Activated CD4-positive, alpha-beta T cell treated with anti-CD3 and anti-CD28 coated beads, Interleukin-2, amount 50 U/mL, for 48 hours (primary cell): ENCODE results near the gene GSC2.
"Not testable (repeated sequence)": the region's sequence is repeated elsewhere in the genome, so short reads cannot be mapped to it uniquely, and the experiment has no call there.

Experiments
- DNase-seq, 2 experiments: peaks; one replicate each; pipeline ENCODE4 v3.0.0-alpha.2; 2020

GSC2 gene

DNA sequence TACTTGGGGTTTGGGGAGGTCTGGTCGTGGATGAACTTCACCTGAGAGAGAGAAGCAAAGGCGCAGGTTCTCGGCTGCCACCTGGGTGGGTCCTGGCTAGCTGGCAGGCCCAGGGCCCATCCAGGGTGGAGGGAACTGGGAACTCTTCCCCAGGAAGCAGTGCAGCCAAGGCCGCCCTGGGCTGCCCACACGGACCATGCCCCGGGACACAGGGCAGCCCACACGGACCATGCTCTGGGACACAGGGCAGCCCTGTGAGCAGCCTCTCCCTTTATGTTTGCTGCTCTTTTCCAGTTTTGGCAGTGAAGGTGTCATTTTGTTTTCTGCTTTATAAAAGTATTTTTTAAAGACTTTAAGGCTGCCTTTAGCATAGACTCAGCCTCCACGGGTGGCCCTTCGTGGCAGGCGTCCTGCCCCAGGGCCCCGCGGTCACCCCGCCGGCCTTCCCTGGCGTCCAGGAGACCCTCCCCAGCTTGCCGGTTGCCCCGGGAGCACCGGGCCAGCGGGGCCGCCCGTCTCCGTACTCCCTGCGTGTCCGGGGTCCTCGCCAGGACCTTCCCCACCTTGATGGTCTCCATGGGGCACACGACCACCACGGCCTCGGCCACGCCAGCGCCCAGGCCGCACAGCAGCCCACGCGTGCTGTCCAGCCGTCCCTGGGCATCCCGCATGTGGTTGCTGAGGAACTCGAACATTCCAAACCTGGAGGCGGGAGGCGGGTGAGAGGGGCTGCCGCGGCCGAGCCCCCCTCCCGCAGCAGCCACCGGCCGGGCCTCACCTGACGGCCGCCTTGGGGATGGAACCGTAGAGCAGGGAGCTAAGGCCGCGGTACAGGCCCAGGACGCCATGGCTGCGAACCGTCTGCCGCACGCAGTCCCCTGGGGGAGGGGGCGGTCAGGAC, 27.3 kb upstream of the GSC2 start:
- no peak for DNase-seq

DNA sequence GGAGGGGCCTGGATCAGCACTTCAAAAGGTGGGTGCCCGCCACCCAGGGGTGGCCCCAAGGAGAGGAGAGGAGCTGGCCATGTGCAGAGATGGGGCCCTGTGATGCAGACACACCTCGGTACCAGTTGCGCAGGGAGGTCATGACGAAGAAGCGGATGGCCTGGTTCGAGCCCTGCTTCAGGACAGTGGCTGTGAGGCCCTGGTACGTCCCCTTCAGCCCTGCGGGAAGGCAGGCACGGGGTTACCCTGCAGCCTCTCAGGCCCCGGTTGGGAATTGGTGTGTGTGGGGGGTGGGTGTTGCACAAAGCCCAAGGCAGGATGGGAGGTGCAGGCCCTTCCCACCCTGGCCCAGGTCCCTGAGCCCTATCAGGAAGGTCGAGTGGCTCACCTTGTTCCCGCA, 26.6 kb upstream of the GSC2 start:
- peak in 1 of 2 experiments; percentile 3 for DNase-seq

DNA sequence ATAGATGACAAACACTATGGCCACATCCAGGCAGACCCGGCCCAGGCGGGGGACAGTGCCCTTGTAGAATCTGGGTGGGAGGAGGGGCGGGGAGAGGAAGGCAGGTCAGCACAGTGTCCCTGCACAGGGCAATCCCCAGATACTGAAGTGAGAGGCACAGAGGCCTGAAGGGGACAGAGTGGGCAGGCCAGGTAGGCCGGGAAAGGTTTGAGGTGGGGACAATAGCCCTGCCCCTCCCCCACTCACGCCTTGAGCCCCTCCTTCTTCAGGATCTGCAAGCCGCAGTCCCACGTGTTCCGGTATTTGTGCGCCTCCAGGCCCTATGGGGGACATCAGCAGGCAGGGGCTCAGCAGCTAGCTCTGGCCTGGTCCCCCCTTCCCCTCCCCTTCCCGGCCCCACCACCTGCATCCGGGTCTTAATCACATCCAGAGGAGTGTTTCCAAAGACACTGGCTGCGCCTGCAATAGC, 26.1 kb upstream of the GSC2 start:
- DNase-seq = no peak

DNA sequence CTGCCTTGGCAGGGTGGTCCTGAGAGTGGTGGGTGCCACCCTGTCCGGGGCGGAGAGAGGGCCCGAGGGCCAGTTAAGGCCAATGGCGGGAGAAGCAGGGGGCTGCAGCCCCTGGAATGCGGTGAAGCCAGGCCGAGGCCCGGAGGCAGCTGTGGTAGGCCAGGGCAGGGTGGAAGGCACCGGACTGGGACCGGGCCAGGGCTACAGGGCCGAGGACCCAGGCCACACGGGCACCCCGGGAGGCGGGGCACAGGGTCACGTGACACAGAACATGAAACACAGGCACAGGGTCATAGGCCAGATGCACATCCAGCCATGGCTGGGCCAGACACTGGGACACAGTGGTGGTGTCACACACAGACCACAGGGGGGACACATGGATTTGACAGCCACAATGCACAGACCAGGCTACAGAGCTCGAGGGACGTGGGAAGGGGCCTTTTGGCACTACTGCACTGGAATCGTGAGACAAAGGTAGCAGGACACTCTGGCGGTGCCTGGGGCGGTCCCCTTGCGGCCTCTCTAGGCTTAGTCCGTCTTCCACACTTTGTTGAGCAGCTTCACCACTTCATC, 25.6 kb upstream of the GSC2 start:
- DNase-seq = no peak

DNA sequence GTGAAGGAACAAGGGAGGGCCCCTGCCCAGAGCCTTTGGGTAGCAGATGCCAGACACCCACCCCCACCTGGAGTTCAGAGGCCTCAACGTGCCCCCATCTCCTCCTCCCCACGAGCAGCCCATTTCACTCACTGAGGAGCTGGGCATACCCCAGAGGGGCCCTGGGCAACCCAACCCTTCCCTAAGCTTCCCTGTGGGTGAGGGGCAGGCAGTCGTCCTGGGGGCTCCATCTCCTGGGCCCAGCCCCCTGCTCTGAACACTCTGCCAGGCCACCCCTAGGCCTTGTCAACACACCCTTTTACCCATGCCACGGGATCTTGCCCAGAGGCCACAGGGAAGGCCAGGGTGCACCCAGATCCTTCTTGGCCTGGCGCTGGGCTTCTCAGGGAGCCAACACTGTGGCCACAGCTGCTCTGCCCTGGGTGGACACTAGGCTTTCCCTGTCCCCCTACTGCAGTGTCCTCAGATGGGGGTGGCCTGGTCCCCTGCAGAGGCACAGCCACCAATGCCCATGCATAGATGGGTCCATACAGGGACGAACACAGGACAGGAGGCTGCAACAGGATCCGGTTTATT, 25.0 kb upstream of the GSC2 start:
- DNase-seq = no peak

DNA sequence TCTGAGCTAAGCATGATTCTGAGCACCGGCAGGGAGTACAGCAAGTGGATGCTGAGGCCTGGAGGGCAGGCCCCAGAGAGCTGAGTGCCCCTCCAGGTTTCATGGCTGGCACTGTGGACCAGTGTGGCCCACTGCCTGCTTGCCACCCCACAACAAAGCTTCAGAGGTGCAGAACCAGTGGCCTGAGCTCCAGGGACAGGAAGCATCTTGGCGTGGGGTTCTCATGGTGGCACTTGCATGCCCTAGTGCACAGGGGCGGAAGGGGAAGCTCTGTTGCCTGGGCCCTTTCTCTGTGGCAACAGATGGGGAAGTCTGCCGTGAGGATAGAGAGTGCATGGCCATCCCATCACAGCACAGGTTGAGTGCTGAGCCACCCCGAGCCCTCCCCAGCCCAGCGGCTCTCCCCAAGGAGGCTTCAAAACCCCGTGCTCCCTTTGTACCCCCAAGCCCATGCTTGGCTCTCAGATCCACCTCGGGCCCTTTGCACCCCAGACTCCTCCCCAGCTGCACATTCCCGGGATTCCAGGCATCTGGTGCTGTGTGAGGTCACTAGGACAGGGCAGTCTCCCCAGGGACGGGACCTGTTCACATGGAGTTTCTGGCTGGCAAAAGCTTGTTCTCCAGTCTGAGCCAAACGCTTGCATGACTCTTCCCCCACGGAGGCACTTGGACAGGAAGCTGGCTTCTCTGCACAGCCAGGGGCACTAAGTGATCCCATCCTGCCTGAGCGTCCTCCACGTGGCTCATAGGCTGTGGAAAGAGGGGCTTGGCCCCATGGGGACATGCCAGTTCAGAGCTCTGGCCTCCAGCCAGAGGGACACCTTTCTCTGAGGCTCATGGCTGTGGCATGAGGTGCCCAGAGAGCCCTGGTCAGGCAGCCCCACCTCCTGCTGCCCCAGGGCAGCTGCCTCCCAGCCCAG, 24.3 kb upstream of the GSC2 start:
- DNase-seq = no peak

DNA sequence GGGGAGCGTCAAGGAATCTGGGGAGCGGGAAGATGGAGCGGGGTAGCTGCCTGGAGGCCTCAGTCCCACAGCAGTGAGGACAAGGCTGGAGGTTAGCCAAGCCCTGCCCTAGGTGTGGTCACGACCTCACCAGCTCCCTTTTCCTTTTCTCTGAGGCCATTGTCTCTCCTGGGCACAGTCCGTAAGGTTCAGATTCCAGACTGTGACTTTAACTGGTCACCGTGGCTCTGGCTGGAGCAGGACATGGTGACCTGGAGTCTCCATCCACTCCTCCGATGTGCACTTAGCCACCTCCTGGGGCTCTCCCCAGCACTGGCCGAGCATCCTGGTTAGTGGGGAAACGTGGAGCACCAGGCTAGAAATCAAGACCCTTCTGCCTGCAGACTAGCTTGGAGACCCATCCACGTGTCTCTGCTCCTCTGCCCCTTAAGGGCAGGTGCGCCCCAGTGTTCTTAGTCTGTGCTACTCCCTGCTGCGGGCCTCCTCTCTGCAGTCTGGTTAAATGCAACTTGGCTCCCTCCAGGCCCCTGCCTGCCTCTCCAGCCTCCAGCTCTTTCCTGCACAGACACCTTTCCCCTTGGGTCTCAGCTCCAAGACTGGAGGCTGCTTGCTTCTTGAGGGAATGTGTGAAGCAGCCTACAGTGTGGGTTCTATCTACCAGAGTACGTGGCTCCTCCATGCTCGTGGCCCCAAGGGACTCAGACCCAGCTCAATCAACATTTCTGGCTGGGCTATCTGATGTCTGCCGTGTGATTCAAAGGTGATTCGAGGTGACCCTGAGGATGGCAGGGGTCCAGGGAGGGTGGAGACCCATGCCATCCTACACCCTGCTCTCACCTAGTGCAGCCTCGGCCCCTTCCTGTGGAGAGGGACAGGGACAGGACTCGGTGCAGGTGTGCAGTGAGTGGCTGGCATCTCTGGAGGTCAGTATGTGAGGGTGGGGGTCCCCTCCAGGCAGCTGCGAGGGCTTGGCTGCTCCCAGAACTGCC, 23.2 kb upstream of the GSC2 start:
- DNase-seq = no peak

DNA sequence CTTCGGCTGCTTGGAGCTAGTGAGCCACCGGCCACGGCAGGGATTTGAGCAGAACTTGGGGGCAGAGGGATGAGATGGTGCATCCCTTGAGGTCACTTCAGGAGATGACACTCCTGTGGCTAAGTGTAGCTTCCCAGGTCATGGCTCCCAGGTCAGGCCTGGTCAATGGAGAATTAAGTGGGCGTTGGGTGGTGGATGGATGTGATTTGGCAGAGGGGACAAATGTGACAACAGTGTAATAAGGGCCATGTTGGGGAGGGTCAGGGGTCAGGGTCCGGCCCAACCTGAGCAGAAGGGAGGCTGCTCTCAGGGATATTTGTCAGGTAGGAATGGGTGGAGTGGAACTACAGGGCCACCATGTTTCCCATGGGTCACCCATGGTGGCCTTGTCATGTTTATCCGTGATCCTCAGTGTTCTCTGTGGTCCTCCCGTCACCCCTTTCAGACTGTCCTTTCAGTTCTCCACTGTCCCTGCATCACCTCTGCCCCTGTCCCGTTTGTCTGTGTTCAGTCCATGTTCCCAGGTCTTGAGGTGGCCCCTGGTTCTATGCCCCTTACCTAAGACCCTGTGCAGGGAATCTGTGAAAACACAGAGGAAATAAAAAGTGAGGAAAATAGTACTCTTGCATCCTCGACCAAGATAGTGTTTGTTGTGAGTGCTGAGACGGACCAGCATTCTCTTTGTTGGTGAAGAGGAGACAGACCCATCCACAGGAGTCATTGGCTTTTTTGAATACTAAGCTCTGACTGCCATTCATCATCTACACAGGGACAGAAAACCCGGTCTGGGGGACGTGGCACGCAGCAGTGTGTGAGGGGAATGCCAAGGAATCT, 22.3 kb upstream of the GSC2 start:
- no peak for DNase-seq

DNA sequence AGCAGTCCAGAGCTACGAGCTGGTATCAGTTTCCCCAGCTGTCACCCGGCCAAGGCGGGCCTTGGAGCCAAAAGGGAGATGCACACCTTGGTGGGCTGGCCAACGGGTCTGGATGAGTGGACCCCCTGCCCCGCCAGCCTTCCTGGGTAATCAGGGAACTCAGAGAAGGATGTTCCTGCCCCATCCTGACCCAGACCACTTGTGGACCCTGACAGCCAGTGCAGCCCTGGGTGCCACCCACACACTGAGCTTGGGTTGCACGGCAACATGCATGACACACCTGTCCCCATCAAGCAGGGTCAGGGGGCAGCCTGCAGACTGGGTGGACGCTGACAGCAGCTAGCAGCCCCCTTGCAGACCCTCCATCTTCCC, 19.8 kb upstream of the GSC2 start:
- no peak for DNase-seq

DNA sequence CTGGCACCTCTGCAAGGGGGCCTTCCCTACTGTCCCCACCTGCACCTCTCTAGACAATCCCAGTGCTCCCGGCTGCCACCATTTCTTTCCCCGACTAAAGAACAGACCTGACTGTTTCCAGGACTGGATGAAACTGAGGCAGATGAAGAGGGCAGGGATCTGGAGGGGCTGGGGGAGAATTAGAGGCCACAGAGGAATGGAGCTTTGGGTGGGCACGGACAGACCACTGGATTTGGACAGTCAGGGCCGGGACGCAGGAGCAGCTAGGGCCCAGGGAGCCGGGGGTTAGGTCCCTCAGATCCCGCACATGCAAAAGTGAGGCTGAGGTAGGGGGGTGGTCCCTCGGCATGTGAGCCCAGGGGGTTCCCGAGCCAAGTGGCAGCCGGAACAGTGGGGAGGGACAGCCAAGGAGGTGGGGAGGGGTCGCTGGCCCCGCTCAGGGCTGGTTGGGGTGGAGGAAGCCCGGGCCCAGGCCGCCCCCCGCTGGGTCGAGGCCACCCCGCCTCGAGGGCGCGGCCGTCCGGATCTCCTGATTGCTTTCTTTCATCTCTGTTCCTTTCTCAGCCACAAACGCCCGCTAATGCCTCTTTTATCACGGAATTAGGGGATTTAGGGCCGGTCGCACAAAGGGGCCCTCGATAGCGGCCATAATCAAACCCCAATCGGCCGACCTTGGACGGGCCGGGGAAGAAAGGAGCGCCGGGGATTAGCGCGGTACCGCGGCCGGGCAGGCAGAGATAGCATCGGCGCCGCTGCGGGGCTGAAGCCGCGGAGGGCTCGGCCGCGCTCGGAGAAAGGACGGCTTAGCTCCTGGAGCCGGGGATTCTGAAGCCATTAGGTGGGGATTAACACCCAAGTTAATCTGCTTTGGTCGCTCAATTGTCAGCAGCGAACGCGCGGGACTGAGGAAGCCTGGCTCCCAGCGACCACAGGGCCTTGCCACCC, 19.2 kb upstream of the GSC2 start:
- no peak for DNase-seq

DNA sequence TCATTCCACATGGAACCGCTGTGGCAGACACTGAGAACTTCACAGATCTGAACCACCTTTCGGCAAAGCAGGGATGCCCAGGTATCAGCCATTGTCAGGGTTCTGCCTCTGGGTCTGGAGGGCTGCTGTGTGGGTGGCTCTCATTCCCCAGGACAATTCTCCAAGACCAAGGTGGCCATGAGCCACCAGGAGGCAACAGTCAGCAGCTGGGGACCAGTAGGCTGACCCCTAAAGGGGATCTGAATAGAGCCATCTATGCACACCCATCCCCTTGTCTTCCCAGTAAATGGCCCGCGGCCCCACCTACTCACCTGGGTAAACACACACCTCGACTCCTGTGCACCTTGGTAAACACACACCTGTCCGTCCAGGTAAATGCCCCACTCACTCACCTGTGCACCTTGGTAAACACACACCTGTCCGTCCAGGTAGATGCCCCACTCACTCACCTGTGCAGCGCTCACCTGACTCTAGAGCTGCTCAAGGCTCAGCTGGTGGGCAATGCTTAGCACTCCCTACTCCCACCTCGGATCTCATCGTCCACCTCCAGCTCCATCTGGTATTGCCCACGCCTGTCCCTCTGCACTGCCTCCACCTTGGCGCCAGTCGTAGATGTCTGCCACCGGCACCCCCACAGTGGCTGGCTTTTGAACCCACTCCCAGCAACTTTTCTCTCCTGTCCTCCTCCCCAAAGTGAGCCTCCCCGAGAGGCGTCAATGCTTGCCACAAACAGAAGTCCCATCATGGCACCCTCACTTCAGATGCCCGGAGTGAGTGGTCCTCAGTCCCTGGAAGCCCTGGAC, 18.2 kb upstream of the GSC2 start:
- DNase-seq = no peak

DNA sequence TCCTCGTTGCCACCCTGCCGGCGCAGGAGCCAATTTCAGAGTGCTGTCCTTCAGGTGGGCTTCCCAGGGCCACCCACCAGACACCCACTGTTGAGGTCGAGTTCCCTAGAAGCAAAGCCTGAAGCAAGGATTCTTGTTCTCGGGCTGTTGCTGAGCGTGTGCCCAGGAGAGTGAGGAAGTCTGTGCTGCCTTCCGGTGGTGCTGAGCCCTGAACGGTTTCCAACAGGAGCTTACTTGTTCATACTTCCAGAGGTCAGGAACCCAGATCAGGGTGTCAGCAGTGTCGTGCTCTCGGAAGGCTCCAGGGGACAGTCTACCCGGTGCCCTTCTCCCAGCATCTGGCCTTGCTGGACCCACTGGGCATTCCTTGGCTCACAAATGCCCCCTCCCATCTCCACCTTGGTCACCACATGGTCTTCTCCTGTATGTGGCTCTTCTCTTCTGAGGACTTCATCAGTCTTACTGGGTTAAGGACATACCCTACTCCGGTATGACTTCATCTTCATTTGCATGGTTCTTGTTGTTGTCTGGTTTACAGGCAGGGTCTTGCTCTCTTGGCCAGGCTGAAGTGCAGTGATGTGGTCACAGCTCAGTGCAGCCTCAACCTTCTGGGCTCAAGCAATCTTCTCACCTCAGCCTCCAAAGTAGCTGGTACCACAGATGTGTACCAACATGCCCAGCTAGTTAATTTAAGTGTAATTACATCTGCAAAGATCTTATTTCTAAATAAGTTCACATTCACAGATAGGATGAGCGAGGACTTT, 17.2 kb upstream of the GSC2 start:
- no peak for DNase-seq

DNA sequence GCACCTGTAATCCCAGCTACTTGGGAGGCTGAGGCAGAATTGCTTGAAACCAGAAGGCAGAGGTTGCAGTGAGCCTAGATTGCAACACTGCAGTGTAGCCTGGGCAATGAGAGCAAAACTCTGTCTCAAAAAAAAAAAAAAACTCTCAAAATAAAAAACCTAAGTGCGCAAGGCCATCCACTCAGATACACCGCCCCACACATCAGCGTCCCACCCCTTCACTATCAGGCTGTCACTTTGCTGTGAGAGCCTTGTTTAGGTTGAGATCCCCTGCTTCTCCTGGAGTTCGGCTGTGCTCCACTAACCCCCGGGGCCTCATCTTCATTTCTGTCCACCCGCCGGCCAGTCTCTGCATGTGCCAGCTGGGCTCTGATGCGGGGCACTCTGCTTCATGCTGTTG, 16.3 kb upstream of the GSC2 start:
- no peak for DNase-seq

DNA sequence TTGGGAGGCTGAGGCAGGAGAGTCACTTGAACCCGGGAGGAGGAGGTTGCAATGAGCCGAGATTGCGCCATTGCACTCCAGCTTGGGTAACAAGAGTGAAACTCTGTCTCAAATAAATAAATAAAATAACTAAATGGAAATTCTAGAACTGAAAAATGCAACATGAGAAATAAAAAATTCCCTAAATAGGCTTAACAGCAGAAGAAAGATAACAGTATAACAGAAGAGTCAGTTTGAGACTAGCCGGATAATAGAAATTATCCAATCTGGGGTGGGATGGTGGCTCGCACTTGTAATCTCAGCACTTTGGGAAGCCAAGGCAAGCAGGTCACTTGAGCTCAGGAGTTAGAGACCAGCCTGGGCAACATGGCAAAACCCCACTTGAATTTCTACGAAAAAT, 14.3 kb upstream of the GSC2 start:
- no peak for DNase-seq

DNA sequence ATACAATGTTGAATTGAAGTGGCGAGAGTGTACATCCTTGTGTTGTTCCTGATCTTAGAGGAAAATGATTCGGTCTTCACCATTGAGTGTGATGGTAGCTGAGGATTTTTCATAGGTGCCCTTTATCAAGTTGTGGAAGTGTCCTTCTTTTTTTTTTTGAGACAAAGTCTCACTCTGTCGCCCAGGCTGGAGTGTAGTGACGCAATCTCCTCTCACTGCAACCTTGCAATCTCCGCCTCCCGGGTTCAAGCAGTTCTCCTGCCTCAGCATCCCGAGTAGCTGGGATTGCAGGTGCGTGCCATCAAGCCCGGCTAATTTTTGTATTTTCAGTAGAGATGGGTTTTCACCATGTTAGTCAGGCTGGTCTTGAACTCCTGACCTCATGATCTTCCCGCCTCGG, 8.6 kb upstream of the GSC2 start:
- DNase-seq = not testable (repeated sequence)

DNA sequence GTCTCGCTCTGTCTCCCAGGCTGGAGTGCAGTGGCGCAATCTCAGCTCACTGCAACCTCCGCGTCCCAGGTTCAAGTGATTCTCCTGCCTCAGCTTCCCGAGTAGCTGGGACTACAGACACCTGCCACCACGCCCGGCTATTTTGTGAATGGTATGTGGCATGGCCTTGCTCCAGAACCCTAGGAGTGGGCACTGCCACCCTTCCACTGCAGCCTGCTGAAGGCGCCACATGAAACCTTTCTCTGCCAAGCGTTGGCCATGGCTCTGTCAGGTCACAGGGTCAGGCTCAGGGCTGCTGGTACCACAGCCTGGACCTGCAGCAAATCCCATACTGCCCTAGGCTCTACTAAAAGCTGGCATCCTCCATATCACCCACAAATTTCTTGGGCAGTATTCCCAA, 6.0 kb upstream of the GSC2 start:
- DNase-seq = not testable (repeated sequence)

DNA sequence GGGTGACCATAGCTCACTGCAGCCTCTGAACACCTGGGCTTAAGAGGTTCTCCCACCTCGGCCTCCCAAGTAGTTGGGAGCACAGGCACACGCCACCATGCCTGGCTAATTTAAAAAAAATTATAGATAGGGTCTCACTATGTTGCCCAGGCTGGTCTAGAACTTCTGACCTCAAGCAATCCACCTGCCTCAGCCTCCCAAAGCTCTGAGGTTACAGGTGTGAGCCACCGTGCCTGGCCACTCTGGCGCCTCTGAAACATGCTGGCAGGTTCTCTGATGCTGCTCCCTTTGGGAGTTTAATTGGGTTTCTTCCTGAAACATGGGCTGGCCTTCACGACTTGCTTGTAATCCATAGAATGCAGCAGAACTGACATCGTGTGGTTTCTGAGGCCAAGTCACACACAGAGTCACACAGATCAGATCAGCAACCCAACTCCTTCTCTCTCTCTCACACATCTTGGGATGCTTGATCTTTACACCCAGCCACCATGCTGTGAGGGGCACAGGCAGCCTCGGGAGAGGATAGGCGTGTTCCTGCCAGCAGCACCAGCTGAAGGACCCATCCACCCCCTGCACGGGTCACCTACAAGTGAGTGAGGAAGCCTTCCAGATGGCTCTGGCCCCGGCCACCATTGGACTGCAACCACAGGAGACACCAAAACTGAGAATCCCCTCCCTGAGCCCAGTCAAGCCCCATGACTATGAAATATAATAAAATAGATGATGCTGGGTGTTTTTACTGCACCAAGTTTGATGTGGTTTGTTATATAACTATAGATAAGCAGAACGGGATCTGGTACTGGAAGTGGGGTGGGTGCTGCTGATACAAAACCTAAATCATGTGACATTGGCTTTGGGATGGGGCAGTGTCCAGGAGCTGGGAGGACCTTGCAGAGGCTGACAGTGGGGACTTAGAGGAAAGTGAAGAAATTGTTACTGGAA, 3.1 kb upstream of the GSC2 start:
- no peak for DNase-seq
